ENCODE measurements around the gene TRIM24. TPM values are rescaled to one million over a fixed set of nuclear protein-coding genes. Genes with fewer than 3 reads are reported as not detected.

The TRIM24 gene
- total RNA-seq, 2 donors from 2014 or later, result 4.7 to 9.1 TPM

DNA sequence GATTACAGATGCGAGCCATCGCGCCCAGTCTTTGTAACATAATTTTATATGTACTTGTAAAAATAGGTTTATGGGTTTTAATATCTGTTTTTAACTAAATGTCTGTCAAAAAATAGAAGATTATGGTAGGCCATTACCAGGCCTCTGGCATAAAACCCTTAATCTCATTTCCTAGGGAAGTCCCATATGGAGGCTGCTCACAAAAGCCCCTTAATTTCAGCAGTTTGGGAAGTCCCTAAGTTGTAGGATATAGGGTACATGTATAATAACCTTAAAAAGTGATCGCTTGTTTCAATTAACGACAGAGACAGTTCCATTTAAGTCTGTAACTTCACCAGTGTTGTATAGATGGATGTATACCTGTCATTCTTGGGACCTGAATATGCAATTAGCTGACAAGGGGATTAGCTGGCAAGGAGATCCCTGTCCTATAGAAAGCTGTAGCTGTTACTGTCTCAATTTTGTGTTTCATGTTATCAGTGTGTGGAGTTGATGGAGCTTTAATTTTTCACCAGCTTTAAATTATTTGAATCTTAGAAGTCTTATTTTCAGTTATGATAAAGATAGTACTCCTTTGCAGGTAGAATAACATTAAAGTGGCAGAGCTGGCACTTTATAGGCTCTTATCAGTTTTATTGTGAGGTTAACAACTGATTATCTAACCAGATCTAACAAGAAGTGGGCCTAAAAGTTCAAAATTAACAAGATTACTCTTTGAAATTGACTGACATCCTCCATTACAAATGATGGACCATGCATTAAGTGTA, 10.5 kb downstream of the TRIM24 start:
- Histone ChIP-seq H3K27ac (no peak overlapping the region), H3K4me3 (no peak overlapping the region), H3K9me3 (no peaks in the 10 kb centered on the region), H3K4me1 (ENCODE audit: control insufficient read depth in 1 of 2, low read depth in 2 of 2) (peaks cover 5 to 6% of the 10 kb centered on the region in 2 donors), H3K27me3 (replicated peaks; ENCODE audit: insufficient read depth) (no peaks in the 10 kb centered on the region), H3K36me3 (no peaks in the 10 kb centered on the region)
- TF ChIP-seq, protein P1, sequence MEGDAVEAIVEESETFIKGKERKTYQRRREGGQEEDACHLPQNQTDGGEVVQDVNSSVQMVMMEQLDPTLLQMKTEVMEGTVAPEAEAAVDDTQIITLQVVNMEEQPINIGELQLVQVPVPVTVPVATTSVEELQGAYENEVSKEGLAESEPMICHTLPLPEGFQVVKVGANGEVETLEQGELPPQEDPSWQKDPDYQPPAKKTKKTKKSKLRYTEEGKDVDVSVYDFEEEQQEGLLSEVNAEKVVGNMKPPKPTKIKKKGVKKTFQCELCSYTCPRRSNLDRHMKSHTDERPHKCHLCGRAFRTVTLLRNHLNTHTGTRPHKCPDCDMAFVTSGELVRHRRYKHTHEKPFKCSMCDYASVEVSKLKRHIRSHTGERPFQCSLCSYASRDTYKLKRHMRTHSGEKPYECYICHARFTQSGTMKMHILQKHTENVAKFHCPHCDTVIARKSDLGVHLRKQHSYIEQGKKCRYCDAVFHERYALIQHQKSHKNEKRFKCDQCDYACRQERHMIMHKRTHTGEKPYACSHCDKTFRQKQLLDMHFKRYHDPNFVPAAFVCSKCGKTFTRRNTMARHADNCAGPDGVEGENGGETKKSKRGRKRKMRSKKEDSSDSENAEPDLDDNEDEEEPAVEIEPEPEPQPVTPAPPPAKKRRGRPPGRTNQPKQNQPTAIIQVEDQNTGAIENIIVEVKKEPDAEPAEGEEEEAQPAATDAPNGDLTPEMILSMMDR (IDR thresholded peaks at IDR 0.05), result no peak
- DNase-seq (ENCODE audit: low spot score) (no peak), ATAC-seq (ENCODE audit: insufficient number of reproducible peaks, low FRiP score, low read depth) (no peak)

DNA sequence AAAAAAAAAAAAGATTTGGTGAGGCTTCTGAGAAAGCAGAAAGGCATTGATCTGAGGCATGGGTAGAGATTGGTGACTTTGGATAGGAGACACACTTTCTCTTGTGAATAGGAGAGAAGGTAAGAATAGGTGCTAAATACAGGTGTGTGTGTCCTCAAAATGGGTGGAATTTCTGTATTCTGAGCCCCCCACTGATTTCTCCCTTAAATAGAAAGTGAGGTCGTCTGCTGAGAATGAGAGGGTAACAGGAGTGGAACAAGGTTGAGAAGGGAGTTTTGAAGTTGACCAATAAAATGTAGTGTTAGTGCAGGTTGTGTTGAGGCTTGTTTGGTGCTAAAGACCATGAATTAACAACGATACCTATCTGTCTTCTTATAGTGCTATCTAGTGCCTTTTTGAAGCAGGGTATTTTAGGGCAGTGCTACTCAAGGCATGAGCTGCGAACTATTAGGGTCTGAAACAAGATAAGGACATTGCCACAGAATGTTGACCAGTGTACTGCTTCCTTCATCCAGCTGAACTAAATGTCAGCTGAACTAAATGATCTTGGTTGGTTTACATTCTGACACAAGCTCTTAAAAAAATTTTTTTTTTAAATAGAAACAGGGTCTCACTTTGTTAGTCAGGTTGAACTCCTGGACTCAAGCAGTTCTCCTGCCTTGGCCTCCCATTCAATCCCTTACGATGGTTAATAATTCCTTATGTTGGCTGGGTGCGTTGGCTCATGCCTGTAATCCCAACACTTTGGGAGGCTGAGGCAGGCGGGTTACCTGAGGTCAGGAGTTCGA, 12.4 kb downstream of the TRIM24 start:
- ATAC-seq (ENCODE audit: insufficient number of reproducible peaks, low FRiP score, low read depth) (no peak), DNase-seq (ENCODE audit: low spot score) (no peak)
- Histone ChIP-seq H3K9me3 (no peaks in the 10 kb centered on the region), H3K36me3 (no peaks in the 10 kb centered on the region), H3K4me3 (no peak overlapping the region), H3K27me3 (replicated peaks; ENCODE audit: insufficient read depth) (no peaks in the 10 kb centered on the region), H3K27ac (no peak overlapping the region), H3K4me1 (ENCODE audit: control insufficient read depth in 1 of 2, low read depth in 2 of 2) (peaks cover 6 to 7% of the 10 kb centered on the region in 2 donors)
- TF ChIP-seq, protein P1 (IDR thresholded peaks at IDR 0.05), result no peak

DNA sequence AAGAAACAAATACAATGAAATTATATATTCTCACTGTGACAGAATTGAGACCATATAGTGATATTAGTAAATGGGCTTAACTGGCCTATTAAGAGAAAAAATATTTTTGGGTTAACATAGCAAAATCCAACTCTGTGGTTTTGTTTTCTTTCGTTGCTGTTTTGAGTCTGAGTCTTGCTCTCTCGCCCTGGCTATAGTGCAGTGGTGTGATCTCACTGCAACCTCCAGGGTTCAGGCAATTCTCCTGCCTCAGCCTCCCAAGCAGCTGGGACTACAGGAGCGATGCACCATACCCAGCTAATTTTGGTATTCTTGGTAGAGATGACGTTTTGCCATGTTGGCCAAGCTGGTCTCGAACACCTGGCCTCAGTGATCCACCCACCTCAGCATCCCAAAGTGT, 15.3 kb downstream of the TRIM24 start:
- ATAC-seq (ENCODE audit: insufficient number of reproducible peaks, low FRiP score, low read depth), result no peak
- no peak for DNase-seq (ENCODE audit: low spot score)
- no peaks in the 10 kb centered on the region for H3K27me3 ChIP-seq (replicated peaks; ENCODE audit: insufficient read depth)
- no peak overlapping the region for H3K4me3 ChIP-seq
- no peak overlapping the region for H3K27ac ChIP-seq
- TF ChIP-seq, protein P1 (IDR thresholded peaks at IDR 0.05), result no peak
- H3K36me3 ChIP-seq, result no peaks in the 10 kb centered on the region
- peaks cover 4 to 8% of the 10 kb centered on the region in 2 donors for H3K4me1 ChIP-seq (ENCODE audit: control insufficient read depth in 1 of 2, low read depth in 2 of 2)
- no peaks in the 10 kb centered on the region for H3K9me3 ChIP-seq

DNA sequence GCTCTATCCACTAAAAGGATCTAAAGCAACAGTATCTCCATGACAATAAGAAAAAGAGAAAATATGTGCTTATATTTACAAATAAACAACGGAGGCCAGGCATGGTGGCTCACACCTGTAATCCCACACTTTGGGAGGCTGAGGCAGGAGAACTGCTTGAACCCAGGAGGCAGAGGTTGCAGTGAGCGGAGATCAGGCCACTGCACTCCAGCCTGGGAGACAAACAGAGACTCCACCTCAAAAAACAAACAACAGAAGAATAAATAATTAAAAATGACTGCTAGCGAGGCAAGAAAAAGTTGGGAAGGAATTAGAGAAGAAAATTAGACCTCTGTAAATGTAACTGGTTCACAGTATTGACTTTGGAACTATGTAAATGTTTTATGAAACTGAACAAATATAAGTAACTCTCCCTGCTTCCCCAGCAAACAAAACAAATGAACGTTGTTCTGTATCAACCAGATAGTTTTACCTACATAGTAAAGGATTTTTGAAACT, 17.1 kb downstream of the TRIM24 start:
- Histone ChIP-seq H3K9me3 (no peaks in the 10 kb centered on the region), H3K27ac (no peak overlapping the region), H3K27me3 (replicated peaks; ENCODE audit: insufficient read depth) (no peaks in the 10 kb centered on the region), H3K36me3 (no peaks in the 10 kb centered on the region), H3K4me1 (ENCODE audit: control insufficient read depth in 1 of 2, low read depth in 2 of 2) (peaks cover 4 to 8% of the 10 kb centered on the region in 2 donors), H3K4me3 (no peak overlapping the region)
- TF ChIP-seq, protein P1 (IDR thresholded peaks at IDR 0.05), result no peak
- no peak for DNase-seq (ENCODE audit: low spot score)
- ATAC-seq (ENCODE audit: insufficient number of reproducible peaks, low FRiP score, low read depth), result no peak

DNA sequence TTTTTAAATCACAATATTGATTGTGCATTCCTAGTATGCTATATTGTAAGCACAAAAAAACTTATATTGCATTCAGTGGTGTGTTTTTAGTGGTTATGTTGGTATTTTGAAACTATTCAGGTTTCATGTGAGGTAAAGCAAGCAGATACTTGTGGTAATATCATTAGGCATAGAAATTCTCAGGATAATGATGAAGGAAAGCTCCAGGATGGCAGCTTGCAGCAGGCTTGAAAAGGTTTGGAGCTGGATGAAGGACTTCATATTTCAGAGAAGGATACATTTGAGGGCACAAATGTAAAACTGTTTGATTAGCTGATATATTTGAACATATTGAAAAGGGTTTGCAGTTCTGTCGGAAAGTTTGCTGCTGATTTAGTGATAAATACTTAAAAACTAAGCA, 17.5 kb downstream of the TRIM24 start:
- TF ChIP-seq, protein P1 (IDR thresholded peaks at IDR 0.05), result no peak
- ATAC-seq (ENCODE audit: insufficient number of reproducible peaks, low FRiP score, low read depth) (no peak), DNase-seq (ENCODE audit: low spot score) (no peak)
- Histone ChIP-seq H3K36me3 (no peaks in the 10 kb centered on the region), H3K4me1 (ENCODE audit: control insufficient read depth in 1 of 2, low read depth in 2 of 2) (peaks cover 4 to 8% of the 10 kb centered on the region in 2 donors), H3K27ac (no peak overlapping the region), H3K27me3 (replicated peaks; ENCODE audit: insufficient read depth) (no peaks in the 10 kb centered on the region), H3K4me3 (no peak overlapping the region), H3K9me3 (no peaks in the 10 kb centered on the region)

Data from thoracic aorta (tissue), 2 donors.